D721Med (cell line): ENCODE data around the gene NUMB.
"Not testable (repeated sequence)": the region's sequence is repeated elsewhere in the genome, so short reads cannot be mapped to it uniquely, and the experiment has no call there.

Source experiments
- DNase-seq: peaks from one replicate; pipeline ENCODE4 v3.0.0; 2011; ENCODE audit warnings: low spot score; ENCODE audit not compliant: insufficient read length
- FAIRE-seq: peaks from 2 replicates; lab custom pipeline; 2011; peaks lifted over from hg19 to GRCh38; lab: Jason Lieb, UNC
- CTCF ChIP-seq: IDR thresholded peaks from 2 replicates; pipeline ENCODE4 v1.5.1; 2012; ENCODE audit warnings: mild to moderate bottlenecking, control low read depth; ENCODE audit not compliant: insufficient read depth; ENCODE audit errors: missing control alignments

NUMB gene

GRCh38 chr14:73392329-73393257 lies 65.8 kb downstream of the NUMB start:
- DNase-seq (no peak), FAIRE-seq (no peak)
- TF ChIP-seq CTCF = no peak

DNA sequence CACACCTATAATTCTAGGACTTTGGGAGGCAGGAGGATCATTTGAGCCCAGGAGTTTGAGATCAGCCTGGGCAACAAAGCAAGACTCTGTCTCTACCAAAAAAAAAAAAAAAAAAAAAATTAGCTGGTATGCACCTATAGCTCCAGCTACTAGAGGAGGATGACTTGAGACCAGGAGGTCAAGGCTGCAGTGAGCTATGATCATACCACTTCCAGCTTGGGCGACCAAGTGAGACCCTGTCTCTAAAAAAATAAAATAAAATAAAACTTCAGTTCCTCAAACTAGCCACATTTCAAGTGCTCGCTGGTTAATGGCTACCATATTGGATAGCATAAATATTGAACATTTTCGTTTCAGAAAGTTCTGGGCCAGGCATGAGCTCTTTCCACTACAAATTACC lies 70.5 kb downstream of the NUMB start:
- not testable (repeated sequence) for DNase-seq, FAIRE-seq

DNA sequence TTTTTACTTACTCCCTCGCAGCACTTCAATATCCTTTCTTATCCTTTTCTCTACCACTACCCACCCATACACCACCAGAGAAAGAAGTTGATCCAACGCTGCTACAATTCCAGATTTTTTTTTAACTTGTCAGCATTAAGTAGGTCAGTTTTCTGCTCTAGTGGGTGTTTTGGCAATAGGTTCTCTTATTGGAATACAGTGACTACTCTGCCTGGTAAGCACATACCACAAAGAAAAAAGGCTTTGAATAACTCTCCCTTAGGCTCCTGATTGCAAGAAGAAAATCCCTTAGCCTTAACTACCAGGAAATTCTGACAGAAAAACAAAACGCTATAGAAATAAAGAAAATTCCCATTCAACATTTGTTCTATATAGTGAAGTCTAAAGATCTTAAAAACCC lies 72.0 kb downstream of the NUMB start:
- TF ChIP-seq CTCF = no peak
- FAIRE-seq (no peak), DNase-seq (no peak)

DNA sequence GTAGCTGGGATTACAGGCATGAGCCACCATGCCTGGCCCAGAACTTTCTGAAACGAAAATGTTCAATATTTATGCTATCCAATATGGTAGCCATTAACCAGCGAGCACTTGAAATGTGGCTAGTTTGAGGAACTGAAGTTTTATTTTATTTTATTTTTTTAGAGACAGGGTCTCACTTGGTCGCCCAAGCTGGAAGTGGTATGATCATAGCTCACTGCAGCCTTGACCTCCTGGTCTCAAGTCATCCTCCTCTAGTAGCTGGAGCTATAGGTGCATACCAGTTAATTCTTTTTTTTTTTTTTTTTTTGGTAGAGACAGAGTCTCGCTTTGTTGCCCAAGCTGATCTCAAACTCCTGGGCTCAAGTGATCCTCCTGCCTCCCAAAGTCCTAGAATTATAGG lies 73.3 kb downstream of the NUMB start:
- DNase-seq, FAIRE-seq: not testable (repeated sequence)

GRCh38 chr14:73383356-73383755 lies 75.0 kb downstream of the NUMB start:
- FAIRE-seq (no peak), DNase-seq (no peak)
- TF ChIP-seq CTCF = no peak

DNA sequence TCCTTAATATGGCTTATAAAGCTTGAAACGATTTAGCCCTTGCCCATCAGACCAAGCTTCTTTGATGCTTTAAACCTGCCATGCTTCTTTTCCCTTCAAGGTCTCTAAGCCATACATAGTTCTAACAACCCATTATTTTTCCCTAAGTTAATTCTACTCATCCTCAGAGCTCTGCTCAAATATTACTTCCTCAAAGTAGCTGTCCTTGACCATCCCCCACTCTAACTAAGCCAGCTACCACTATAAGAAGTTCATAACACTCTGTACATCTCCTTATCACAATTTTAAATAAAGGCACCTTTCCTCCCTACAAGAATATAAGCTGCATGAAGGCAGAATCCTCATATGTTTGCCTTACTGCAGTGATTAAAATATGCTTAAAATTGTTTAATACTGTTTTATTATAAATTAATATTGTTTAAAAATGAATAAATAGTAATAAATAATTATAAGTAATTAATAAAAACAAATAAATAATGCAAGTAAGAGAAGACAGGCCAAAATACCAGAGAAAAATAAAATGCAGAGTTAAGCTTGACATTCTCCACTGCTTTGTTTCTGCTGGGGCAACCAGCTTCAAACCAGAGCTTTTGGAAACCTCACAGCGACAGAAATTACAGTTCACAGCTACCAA lies 76.8 kb downstream of the NUMB start:
- TF ChIP-seq CTCF = no peak
- DNase-seq = no peak
- no peak for FAIRE-seq

- FAIRE-seq = no peak
- no peak for TF ChIP-seq CTCF
- DNase-seq = no peak
Observed at GRCh38 chr14:73376585-73376984, 81.8 kb downstream of the NUMB start.

DNA sequence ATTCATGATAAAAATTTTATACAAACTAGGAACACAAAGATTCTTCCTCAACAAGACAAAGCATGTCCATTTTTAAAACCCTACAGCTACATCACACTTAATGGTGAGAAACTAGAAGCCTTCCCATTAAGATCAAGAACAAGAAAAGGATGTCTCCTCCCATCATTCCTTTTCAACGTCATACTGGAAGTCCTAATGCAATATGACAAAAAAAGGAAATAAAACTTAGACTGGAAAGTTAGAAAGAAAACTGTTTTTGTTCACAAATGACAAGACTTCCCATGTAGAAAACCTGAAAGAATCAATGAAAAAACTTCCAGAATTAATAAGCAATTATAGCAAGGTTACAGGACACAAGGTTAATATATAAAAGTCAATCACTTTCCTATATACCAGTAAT lies 82.5 kb downstream of the NUMB start:
- FAIRE-seq (no peak), DNase-seq (no peak)
- TF ChIP-seq CTCF = no peak
